Skin of body (tissue), 2 donors: Measurements from ENCODE around the gene ERC2. TPM values are rescaled to one million over a fixed set of nuclear protein-coding genes. Genes with fewer than 3 reads are reported as not detected.

Source experiments
- DNase-seq: peaks from one replicate; lab custom pipeline; 2025; lab: John Stamatoyannopoulos, UW
- total RNA-seq: library from RNA; depleted of rRNA; stranded (reverse); fragments of >200 nt; gene quantifications from one replicate; pipeline ENCODE4 v1.2.3, GENCODE V29; 2014

The ERC2 gene
- total RNA-seq, 1 donor from 2014 or later, result 2.5 TPM

DNA sequence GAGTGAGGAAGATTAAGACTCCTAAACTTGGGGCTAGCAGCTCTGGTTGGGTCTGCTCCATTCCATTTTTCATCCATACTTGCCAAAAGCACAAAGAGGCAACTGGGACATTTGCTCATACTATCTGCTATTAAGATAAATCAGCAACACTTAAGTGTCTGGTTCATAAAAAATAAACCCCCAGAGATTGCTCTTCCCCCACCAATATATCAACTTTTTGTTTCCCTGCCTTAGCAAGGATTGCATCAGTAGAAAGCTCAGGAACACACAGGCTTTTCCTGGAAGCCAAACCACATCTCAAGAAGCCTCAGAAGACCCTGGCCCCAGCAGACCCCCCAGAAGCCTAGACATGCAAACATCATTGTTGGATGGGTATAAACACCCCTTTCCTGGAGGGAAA, 748.8 kb downstream of the ERC2 start:
- DNase-seq, result no peak

DNA sequence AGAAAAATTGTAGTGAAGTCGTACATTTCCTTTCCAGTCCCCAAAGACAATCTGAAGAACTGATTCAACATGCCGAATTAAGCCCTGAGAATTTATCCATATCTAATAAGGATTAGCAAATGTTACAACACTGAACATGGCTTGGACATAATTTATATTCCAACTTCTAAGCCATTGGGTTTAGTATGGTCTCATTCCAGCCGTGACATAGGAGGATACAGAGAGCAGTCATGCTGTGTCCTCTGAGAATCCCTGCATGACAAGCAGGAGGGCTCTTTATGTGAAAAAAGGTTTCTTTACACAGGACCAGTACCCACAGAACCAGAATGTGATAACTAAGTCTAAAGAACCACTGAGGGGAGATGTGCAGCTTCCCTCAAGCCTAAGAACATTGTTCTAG, 749.3 kb downstream of the ERC2 start:
- DNase-seq, result no peak

GRCh38 chr3:55718521-55718921, 749.7 kb downstream of the ERC2 start:
- no peak for DNase-seq

GRCh38 chr3:55718074-55718473, 750.2 kb downstream of the ERC2 start:
- no peak for DNase-seq

- no peak for DNase-seq
Measured at GRCh38 chr3:55717481-55717880, 750.8 kb downstream of the ERC2 start.

GRCh38 chr3:55716611-55717225, 751.5 kb downstream of the ERC2 start:
- no peak for DNase-seq

DNA sequence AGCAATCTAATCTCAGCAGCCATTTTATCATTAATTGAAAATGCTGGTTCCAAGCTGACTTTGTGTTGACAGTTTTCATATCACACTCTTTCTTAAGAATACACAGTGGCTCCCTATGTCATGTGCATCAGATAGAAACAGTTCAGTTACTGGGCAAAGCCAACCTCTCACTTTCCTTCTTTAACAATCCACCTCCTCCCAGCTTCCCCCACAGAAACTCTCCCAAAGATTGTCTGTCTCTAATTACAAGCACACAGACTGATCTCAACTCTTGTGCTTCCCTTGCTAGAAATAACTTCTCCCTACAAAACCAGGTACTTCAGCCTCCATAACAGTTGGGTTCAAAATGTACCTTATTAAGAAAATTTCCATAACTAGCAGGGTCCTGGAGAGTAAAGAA, 752.2 kb downstream of the ERC2 start:
- DNase-seq, result no peak

DNA sequence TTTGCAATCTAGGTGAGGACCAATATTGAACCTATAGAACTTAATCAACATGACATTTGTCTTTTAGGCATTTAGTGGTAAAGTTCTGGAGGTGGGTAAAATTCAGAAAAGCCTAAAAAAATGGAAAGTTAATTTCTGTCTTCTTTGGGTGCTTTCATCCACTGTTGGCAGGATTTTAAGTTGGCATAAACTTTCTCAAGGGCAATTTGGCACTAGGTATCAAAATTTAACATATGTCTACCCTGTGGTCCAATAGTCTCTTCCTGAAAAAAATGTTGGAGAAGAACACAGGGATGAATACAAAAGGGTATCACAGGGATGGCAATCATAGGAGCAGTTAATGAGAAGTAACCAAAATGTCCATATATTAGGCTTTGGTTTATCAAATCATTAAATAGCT, 754.2 kb downstream of the ERC2 start:
- no peak for DNase-seq

DNA sequence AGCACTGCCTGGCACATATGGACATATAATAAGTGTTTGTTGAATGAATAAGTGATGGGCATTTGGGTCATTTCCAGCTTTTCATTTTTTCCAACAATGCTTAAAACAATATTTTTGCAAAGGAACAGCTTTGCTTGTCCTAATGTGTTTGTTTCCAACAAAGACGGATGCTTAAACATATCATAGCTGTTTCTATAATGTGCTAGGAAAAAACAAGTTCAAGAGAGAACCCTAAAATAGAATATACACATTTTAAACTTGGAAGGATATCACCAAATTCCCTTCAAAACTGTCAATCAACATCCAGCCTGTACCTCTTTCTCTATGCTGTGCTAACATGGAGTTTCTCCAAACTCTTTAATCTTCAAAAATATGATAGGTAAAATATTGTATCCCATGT, 756.6 kb downstream of the ERC2 start:
- DNase-seq, result no peak

DNA sequence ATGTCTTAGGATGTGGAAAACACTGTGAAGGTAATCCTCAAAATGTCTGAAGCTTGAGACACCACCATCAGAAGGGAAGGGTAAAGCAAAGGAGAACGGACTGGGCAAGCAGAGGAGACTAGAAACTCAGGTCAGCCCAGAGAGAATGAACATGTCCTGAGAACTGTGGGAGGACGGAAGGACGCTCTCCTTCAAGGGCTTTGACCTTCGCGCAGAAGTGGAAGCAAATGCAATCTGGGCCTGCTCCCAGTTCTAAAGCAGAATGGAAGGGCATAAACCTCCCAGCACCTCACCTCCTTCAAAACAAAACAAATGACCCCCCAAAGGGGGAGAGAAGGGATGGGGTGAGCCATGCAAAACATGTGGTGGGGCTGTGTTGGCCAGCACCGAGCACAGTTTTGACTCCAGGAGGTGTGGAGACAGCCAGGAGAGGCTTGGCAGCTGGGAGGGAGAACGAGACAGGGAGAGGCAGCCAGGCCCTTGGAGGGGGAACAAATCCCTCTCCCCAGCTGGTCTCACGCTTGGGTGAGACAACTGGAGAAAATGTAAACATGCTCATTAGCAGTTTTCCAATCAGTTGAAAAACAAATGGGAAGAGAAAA, 758.8 kb downstream of the ERC2 start:
- DNase-seq, result no peak

GRCh38 chr3:55708921-55709320, 759.3 kb downstream of the ERC2 start:
- no peak for DNase-seq

- no peak for DNase-seq
Measured at GRCh38 chr3:55708242-55708641, 760.0 kb downstream of the ERC2 start.

- DNase-seq, result no peak
Measured at GRCh38 chr3:55704521-55704920, 763.7 kb downstream of the ERC2 start.

DNA sequence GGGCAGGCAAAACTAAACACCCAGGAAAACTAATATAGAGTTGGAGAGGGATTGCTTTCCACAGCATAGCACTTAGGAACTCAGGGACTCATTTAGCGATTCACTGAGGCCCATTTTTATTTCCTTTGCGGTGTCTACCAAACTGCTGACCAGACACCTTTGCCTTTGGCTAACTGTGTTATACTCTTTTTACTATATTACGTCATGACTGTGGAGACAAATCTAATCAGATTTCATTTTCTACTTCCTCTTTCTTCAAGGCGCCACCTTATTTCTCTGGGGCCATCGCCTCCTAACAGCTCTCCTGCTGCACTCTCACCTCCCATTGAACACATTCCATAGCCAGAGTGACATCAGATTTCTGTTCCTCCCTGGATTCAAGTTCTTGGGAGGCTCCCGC, 765.4 kb downstream of the ERC2 start:
- no peak for DNase-seq

DNA sequence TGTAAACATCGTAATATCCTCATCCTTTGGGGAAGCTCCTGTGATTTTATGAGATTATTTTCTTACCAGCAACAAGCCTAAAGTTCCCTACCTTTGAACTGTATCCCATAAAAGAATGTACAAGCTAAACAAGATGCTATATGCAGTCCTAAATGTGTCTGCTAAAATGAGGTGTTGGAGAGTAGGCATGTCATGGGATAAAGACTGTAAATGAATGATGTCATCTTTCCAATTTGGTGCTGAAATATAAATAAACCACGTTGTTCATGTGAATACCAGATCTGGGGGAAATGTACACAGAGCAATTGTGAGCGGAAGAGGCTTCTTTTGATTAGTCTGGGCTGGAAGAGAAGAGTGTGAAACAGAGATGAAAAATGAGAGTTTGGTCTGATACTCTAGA, 766.3 kb downstream of the ERC2 start:
- no peak for DNase-seq

DNA sequence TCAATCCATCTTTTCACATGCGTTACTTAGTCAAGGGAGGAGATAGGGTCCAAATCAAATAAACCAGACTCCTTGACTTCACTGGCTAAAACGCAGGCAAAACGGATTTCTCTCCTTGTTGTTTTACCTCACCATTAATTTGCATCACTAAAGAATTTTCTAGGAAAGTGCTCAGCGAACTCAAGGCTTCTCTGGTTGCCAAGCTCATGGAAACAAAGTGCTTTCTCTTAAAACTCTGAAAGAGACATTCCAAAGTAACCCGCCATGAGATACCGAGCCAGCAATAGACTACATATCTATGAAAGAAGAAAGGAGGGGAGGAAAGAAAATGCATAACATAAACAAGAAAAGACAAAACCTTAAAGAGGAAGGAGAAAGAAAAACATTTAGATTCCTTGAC, 769.4 kb downstream of the ERC2 start:
- DNase-seq, result no peak

DNA sequence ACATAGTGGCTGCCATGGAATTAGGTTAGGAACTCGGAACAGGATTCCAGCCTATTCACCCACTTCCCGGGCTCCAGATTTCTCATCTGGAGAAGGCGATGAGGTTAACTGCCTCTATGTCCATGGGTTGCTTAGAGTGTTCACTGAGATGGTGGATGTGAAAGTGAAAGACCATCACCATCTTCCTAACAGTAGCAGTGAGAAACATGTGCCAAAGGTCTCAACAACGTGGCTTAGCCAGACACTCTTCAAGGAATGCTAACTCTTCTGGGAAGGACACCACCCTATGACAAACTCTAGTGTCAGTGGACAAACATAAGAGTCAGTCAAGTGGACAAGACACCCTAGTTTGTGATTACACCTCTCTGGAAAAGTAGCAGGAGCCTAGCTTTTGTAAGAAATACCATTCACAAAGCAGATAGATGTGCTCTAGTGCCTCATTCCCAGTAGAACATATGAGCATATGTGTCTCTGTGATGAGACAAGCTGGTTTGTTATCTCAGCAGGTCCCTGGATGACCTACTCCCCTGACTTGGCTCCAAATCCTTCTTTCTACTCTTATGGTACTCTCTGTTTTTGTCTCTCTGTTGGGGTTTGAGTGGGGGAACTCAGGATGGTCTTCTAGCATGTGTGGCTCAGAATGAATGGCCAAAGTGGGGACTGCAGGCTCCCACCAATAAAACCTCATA, 770.9 kb downstream of the ERC2 start:
- DNase-seq, result no peak

- no peak for DNase-seq
Measured at GRCh38 chr3:55692957-55693558, 775.2 kb downstream of the ERC2 start.

GRCh38 chr3:55692295-55692956, 775.8 kb downstream of the ERC2 start:
- DNase-seq, result no peak

- no peak for DNase-seq
Measured at GRCh38 chr3:55691141-55691540, 777.1 kb downstream of the ERC2 start.

GRCh38 chr3:55690726-55691125, 777.5 kb downstream of the ERC2 start:
- no peak for DNase-seq

DNA sequence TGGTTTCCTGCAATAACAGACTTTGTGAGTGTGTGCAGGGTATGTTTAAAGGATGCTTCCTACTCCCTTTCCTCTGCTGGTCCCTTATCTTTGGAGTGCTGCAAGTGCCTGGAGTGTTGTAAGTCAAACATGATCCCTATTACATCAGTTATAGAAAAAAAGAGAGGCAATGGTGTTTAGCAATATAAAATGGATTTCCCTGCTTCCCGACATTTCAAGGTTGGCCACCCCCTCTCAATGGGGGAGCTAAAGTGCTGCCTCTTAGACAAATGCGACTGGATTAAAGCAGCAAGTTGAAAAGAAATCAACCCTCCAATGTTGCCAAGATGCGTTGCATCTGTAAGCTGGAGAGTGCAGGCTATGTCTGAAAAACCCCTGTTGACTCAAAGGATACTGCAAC, 778.1 kb downstream of the ERC2 start:
- no peak for DNase-seq
